ENCODE results near the gene FLACC1.

FLACC1 gene

GRCh38 chr2:201276511-201276910 lies 80.6 kb downstream of the FLACC1 start:
- no peak for DNase-seq

GRCh38 chr2:201275990-201276389 lies 81.2 kb downstream of the FLACC1 start:
- no peak for DNase-seq

GRCh38 chr2:201275069-201275468 lies 82.1 kb downstream of the FLACC1 start:
- DNase-seq: no peak

- DNase-seq: no peak
Observed at GRCh38 chr2:201273330-201273983, 83.7 kb downstream of the FLACC1 start.

- no peak for DNase-seq
Observed at GRCh38 chr2:201271917-201272316, 85.2 kb downstream of the FLACC1 start.

GRCh38 chr2:201270293-201271001 lies 86.7 kb downstream of the FLACC1 start:
- DNase-seq: no peak

GRCh38 chr2:201269764-201270163 lies 87.4 kb downstream of the FLACC1 start:
- no peak for DNase-seq

GRCh38 chr2:201267278-201268030 lies 89.7 kb downstream of the FLACC1 start:
- DNase-seq: no peak

GRCh38 chr2:201266629-201267028 lies 90.5 kb downstream of the FLACC1 start:
- DNase-seq: no peak

GRCh38 chr2:201264472-201265173 lies 92.5 kb downstream of the FLACC1 start:
- DNase-seq: no peak

GRCh38 chr2:201263779-201264178 lies 93.4 kb downstream of the FLACC1 start:
- DNase-seq: no peak

GRCh38 chr2:201262718-201263117 lies 94.4 kb downstream of the FLACC1 start:
- no peak for DNase-seq

GRCh38 chr2:201261906-201262305 lies 95.2 kb downstream of the FLACC1 start:
- no peak for DNase-seq

- no peak for DNase-seq
Observed at GRCh38 chr2:201261471-201261870, 95.7 kb downstream of the FLACC1 start.

- no peak for DNase-seq
Observed at GRCh38 chr2:201260302-201260800, 96.8 kb downstream of the FLACC1 start, which contains the start of gene CASP8. CASP8 (plus strand) TSS chr2:201260536; CDS start chr2:201266487, 5,951 bp downstream.

- no peak for DNase-seq
Observed at GRCh38 chr2:201258666-201259615, 98.2 kb downstream of the FLACC1 start.

- DNase-seq: peak in 2 of 51 donors; percentile 25 to 39
Observed at GRCh38 chr2:201257956-201258665, 99.0 kb downstream of the FLACC1 start.

GRCh38 chr2:201257381-201257955 lies 99.7 kb downstream of the FLACC1 start:
- peak in 1 of 51 donors; percentile 23 for DNase-seq

GRCh38 chr2:201256082-201256481 lies 101.1 kb downstream of the FLACC1 start:
- DNase-seq: no peak
